H1 (cell line): ENCODE measurements around the gene RIMS3. TPM values are rescaled to one million over a fixed set of nuclear protein-coding genes. Genes with fewer than 3 reads are reported as not detected.

ENCODE experiments used
- CTCF ChIA-PET: fragments of 300-600 bp; sonication (Branson Sonifier 250); formaldehyde crosslinking; loops from one replicate; lab custom pipeline; 2021; ENCODE audit not compliant: partially characterized antibody; lab: Charles Lee
- POLR2A ChIA-PET: fragments of 300-600 bp; sonication (Branson Sonifier 250); formaldehyde crosslinking; loops from one replicate; lab custom pipeline; 2021; ENCODE audit warnings: inconsistent platforms; ENCODE audit not compliant: partially characterized antibody; lab: Charles Lee
- DNase-seq, 2 experiments: peaks; one replicate each; pipeline versions ENCODE4 v3.0.0 to v3.0.0-alpha.2; 2010 to 2022; ENCODE audit warnings: low spot score in 2 of 2, low read depth in 1 of 2, mixed read lengths in 1 of 2
- FAIRE-seq: peaks from 2 replicates; lab custom pipeline; 2011; peaks lifted over from hg19 to GRCh38; lab: Jason Lieb, UNC
- H2AFZ ChIP-seq: 2 replicates; pipeline ENCODE4 v1.8.1; 2012; ENCODE audit warnings: low read length, inconsistent platforms
- H2AK5ac ChIP-seq: 2 replicates; pipeline ENCODE4 v1.6.1; 2013; ENCODE audit warnings: low read depth, low read length
- H2BK120ac ChIP-seq: replicated peaks from 2 replicates; pipeline ENCODE3; 2013; ENCODE audit warnings: low read depth, low read length, inconsistent platforms
- H2BK12ac ChIP-seq: 2 replicates; pipeline ENCODE4 v1.6.1; 2013; ENCODE audit warnings: low read depth, low read length
- H2BK15ac ChIP-seq: 2 replicates; pipeline ENCODE4 v1.6.1; 2013; ENCODE audit warnings: low read length
- H2BK20ac ChIP-seq: 2 replicates; pipeline ENCODE4 v1.6.1; 2013; ENCODE audit warnings: low read length
- H2BK5ac ChIP-seq: 2 replicates; pipeline ENCODE4 v1.6.1; 2013; ENCODE audit warnings: low read depth, low read length
- H3K14ac ChIP-seq: 2 replicates; pipeline ENCODE4 v1.6.1; 2013; ENCODE audit warnings: inconsistent platforms; ENCODE audit not compliant: insufficient read length
- H3K18ac ChIP-seq: 2 replicates; pipeline ENCODE4 v1.6.1; 2013; ENCODE audit warnings: low read length; ENCODE audit errors: extremely low read depth
- H3K23ac ChIP-seq: 2 replicates; pipeline ENCODE4 v1.6.1; 2013; ENCODE audit warnings: inconsistent platforms; ENCODE audit not compliant: insufficient read length
- H3K23me2 ChIP-seq: 2 replicates; pipeline ENCODE4 v1.6.1; 2013; ENCODE audit warnings: low read depth, low read length
- H3K27ac ChIP-seq: 2 replicates; pipeline ENCODE4 v1.6.1; 2011; ENCODE audit warnings: low read depth, low read length, inconsistent platforms
- H3K27me3 ChIP-seq, 4 experiments: replicated peaks in 1 of 4; 1 replicate in 1 of 4; 2 replicates in 3 of 4; pipeline versions ENCODE4 v1.6.1 to v1.8.1; 2011 to 2013; ENCODE audit warnings: low read length in 3 of 4, mild to moderate bottlenecking in 3 of 4, inconsistent platforms in 2 of 4, mixed read lengths in 2 of 4, moderate library complexity in 1 of 4; ENCODE audit not compliant: control insufficient read depth in 3 of 4, insufficient read depth in 3 of 4; ENCODE audit errors: extremely low read depth in 1 of 4
- H3K36me3 ChIP-seq, 4 experiments: 2 replicates each; pipeline versions ENCODE4 v1.6.1 to v1.8.1; 2011 to 2013; ENCODE audit warnings: mild to moderate bottlenecking in 4 of 4, low read length in 3 of 4, moderate library complexity in 2 of 4, control low read depth in 1 of 4, inconsistent platforms in 1 of 4; ENCODE audit not compliant: insufficient read depth in 4 of 4, control insufficient read depth in 2 of 4
- H3K4ac ChIP-seq: replicated peaks from 2 replicates; pipeline ENCODE3; 2013; ENCODE audit warnings: low read length, low read depth, mixed read lengths, inconsistent platforms; ENCODE audit not compliant: insufficient read length
- H3K4me1 ChIP-seq, 4 experiments: replicated peaks in 1 of 4; 1 replicate in 1 of 4; 2 replicates in 3 of 4; pipeline versions ENCODE4 v1.6.1 to v1.8.1; 2011 to 2013; ENCODE audit warnings: low read length in 3 of 4, inconsistent platforms in 2 of 4, mixed read lengths in 1 of 4; ENCODE audit not compliant: insufficient read depth in 4 of 4, control insufficient read depth in 3 of 4
- H3K4me2 ChIP-seq, 2 experiments: 2 replicates each; pipeline versions ENCODE4 v1.6.1 to v1.8.1; 2011 to 2013; ENCODE audit warnings: low read depth in 2 of 2, low read length in 2 of 2, control low read depth in 1 of 2, inconsistent platforms in 1 of 2, mild to moderate bottlenecking in 1 of 2; ENCODE audit not compliant: insufficient read depth in 1 of 2
- H3K4me3 ChIP-seq, 4 experiments: fragments of 200-600, 300-600 bp in 1 of 4; sonication (generic), shearing (Covaris generic), sonication (Bioruptor Twin) in 1 of 4; 2 replicates each; pipeline versions ENCODE4 v1.5.1 to v1.8.1; 2011 to 2016; ENCODE audit warnings: low read length in 4 of 4, low read depth in 3 of 4, control low read depth in 2 of 4, inconsistent platforms in 2 of 4, mild to moderate bottlenecking in 2 of 4, mixed read lengths in 1 of 4, moderate library complexity in 1 of 4; ENCODE audit not compliant: insufficient read depth in 2 of 4; ENCODE audit errors: extremely low read depth in 1 of 4
- H3K56ac ChIP-seq: replicated peaks from 2 replicates; pipeline ENCODE3; 2013; ENCODE audit warnings: low read depth, mild to moderate bottlenecking, mixed read lengths, low read length, inconsistent platforms; ENCODE audit not compliant: insufficient read length
- H3K79me1 ChIP-seq: 2 replicates; pipeline ENCODE4 v1.6.1; 2013; ENCODE audit warnings: low read depth, low read length, control low read depth
- H3K79me2 ChIP-seq, 2 experiments: 2 replicates each; pipeline versions ENCODE4 v1.6.1 to v1.8.1; 2012 to 2013; ENCODE audit warnings: low read length in 2 of 2, mild to moderate bottlenecking in 2 of 2, inconsistent platforms in 1 of 2; ENCODE audit not compliant: insufficient read depth in 2 of 2, control insufficient read depth in 1 of 2
- H3K9ac ChIP-seq, 4 experiments: replicated peaks in 1 of 4; 1 replicate in 1 of 4; 2 replicates in 3 of 4; pipeline versions ENCODE4 v1.6.1 to v1.8.1; 2011 to 2013; ENCODE audit warnings: low read depth in 3 of 4, low read length in 3 of 4, control low read depth in 2 of 4, mild to moderate bottlenecking in 2 of 4, moderate library complexity in 2 of 4, inconsistent platforms in 1 of 4; ENCODE audit errors: extremely low read depth in 1 of 4
- H3K9me3 ChIP-seq, 2 experiments: 2 replicates each; pipeline versions ENCODE4 v1.6.1 to v1.8.1; 2012 to 2013; ENCODE audit warnings: mild to moderate bottlenecking in 2 of 2, moderate library complexity in 2 of 2, control low read depth in 1 of 2, inconsistent platforms in 1 of 2, low read depth in 1 of 2, low read length in 1 of 2, mixed read lengths in 1 of 2; ENCODE audit not compliant: insufficient read depth in 2 of 2
- H4K20me1 ChIP-seq, 2 experiments: replicated peaks in 1 of 2; 2 replicates each; pipeline versions ENCODE3 to v1.8.1; 2011 to 2013; ENCODE audit warnings: inconsistent platforms in 2 of 2, low read length in 2 of 2, mild to moderate bottlenecking in 1 of 2; ENCODE audit not compliant: insufficient read depth in 2 of 2, control insufficient read depth in 1 of 2
- H4K5ac ChIP-seq: 2 replicates; pipeline ENCODE4 v1.6.1; 2013; ENCODE audit warnings: low read length, low read depth, mixed read lengths, inconsistent platforms; ENCODE audit not compliant: insufficient read length
- H4K8ac ChIP-seq: 2 replicates; pipeline ENCODE4 v1.8.0; 2013; ENCODE audit warnings: mild to moderate bottlenecking, moderate library complexity, low read length, inconsistent platforms; ENCODE audit not compliant: insufficient read depth; ENCODE audit errors: extremely low read depth
- H4K91ac ChIP-seq: replicated peaks from 2 replicates; pipeline ENCODE3; 2013; ENCODE audit warnings: low read length, mixed read lengths, inconsistent platforms; ENCODE audit not compliant: insufficient read length
- CBX5 ChIP-seq: fragments of 300-800, 300-1000 bp; sonication (generic); IDR thresholded peaks from 2 replicates; pipeline ENCODE4 v1.7.1; 2016; ENCODE audit warnings: antibody characterized with exemption, low read length, low read depth
- CTBP2 ChIP-seq: IDR thresholded peaks from 2 replicates; pipeline ENCODE4 v1.7.0; 2011; ENCODE audit warnings: borderline replicate concordance, mild to moderate bottlenecking, moderate library complexity, mixed read lengths, low read length; ENCODE audit not compliant: insufficient read depth, insufficient read length
- RAD21 ChIP-seq, 2 experiments: IDR thresholded peaks in 1 of 2; conservative IDR thresholded peaks in 1 of 2; 2 replicates each; pipeline ENCODE4 v1.6.1; 2011; ENCODE audit warnings: low read depth in 2 of 2, low read length in 2 of 2, improper control_type of control experiment in 1 of 2, inconsistent platforms in 1 of 2, mild to moderate bottlenecking in 1 of 2, moderate library complexity in 1 of 2
- SAP30 ChIP-seq: fragments of 300-600 bp; sonication (generic); IDR thresholded peaks from 2 replicates; pipeline ENCODE4 v1.7.1; 2012; ENCODE audit warnings: low read length, moderate library complexity, mild to moderate bottlenecking, inconsistent platforms; ENCODE audit not compliant: insufficient read depth, insufficient replicate concordance
- SP1 ChIP-seq: IDR thresholded peaks from 2 replicates; pipeline ENCODE4 v1.6.1; 2011; ENCODE audit warnings: low read depth, low read length
- TCF12 ChIP-seq: IDR thresholded peaks from 2 replicates; pipeline ENCODE4 v1.6.1; 2011; ENCODE audit warnings: low read depth, mild to moderate bottlenecking, low read length
- WGBS, 2 experiments: shearing (Covaris generic) in 1 of 2; methylation state at CpG; one replicate each; pipeline versions ENCODE4 v1.1.6 to v1.1.7; 2013 to 2015; ENCODE audit warnings: low lambda C conversion rate in 2 of 2, mixed read lengths in 2 of 2, inconsistent platforms in 1 of 2, low coverage in 1 of 2, missing lambda C conversion rate in 1 of 2; ENCODE audit not compliant: insufficient replicate concordance in 2 of 2, insufficient coverage in 1 of 2, insufficient read length in 1 of 2; ENCODE audit errors: extremely low coverage in 1 of 2, missing lambda C conversion rate in 1 of 2; 5-methylcytosine and 5-hydroxymethylcytosine counted together
- polyA plus RNA-seq, 7 experiments: library from polyadenylated mRNA; depleted of rRNA in 3 of 7; stranded (reverse) in 5 of 7; unstranded in 2 of 7; fragments of >200 nt in 5 of 7; fragments of 200-250 nt in 2 of 7; gene quantifications; 1 replicate in 5 of 7; 2 replicates in 1 of 7; 4 replicates in 1 of 7; pipeline versions ENCODE4 v1.2.1 to v1.2.3, GENCODE V29; 2011 to 2013; ENCODE audit warnings: missing spikeins in 2 of 7, mixed read lengths in 2 of 7
- total RNA-seq: library from RNA; stranded (reverse); fragmentation: NEBNext Ultra II Directional; extraction: Animal tissue kit (Norgen Biotek cat#: 25700); gene quantifications from 2 replicates; pipeline ENCODE4 v1.2.1, GENCODE V29; 2021

RIMS3 gene
- total and polyA plus RNA-seq, 2 of the 8 experiments (the other 6 are each of a cell fraction or from before 2014, with no cell fraction given), result 13.3 to 20.6 TPM

- Histone ChIP-seq H2BK12ac (no peak overlapping the region), H3K79me1 (no peaks in the 10 kb centered on the region), H3K4me3 (no peak overlapping the region), H2BK5ac (no peak overlapping the region), H4K20me1 (no peaks in the 10 kb centered on the region), H4K5ac (no peak overlapping the region), H4K91ac (no peak overlapping the region), H3K23ac (no peak overlapping the region), H3K79me2 (no peaks in the 10 kb centered on the region), H3K4me2 (no peak overlapping the region), H2BK120ac (no peak overlapping the region), H3K14ac (no peak overlapping the region), H4K8ac (no peak overlapping the region), H3K27me3 (no peaks in the 10 kb centered on the region), H2BK20ac (no peak overlapping the region), H3K4me1 (no peaks in the 10 kb centered on the region), H2BK15ac (no peak overlapping the region), H2AFZ (no peak overlapping the region; the same call in 1 of the 2 replicates), H3K9ac (no peak overlapping the region), H3K4ac (no peak overlapping the region), H3K18ac (no peak overlapping the region), H3K56ac (no peak overlapping the region), H3K9me3 (peaks cover 8 to 9% of the 10 kb centered on the region in 2 experiments), H3K23me2 (no peaks in the 10 kb centered on the region), H3K27ac (no peak overlapping the region), H2AK5ac (no peak overlapping the region), H3K36me3 (no peaks in the 10 kb centered on the region)
- FAIRE-seq (no peak), DNase-seq (no peak)
- TF ChIP-seq CTBP2, result no peak
- no peak for TF ChIP-seq CBX5
- TF ChIP-seq TCF12, result no peak
- TF ChIP-seq RAD21 (IDR thresholded peaks at IDR 0.05 in 1 of 2, conservative IDR thresholded peaks at IDR 0.05 in 1 of 2; ENCODE audit: low read depth in 2 of 2, low read length in 2 of 2), result peak in 1 of 2 experiments; percentile 33; a peak in 2 of 4 replicates
- TF ChIP-seq SP1, result no peak
- TF ChIP-seq SAP30, result no peak
- WGBS, 2 experiments, result 90% methylated on average over 7 of the region's 7 CpGs; no CpG with 5 or more reads in 1 of the 2 experiments
- ChIA-PET POLR2A (interaction anchor here (1.0 kb wide), 1 partner anchor 9 kb away, joined by 4 read pairs; no protein-coding TSS in a partner anchor), CTCF (interaction anchor here (0.8 to 1.6 kb wide), 3 partner anchors 11 to 822 kb away, joined by 3 to 4 read pairs (median 4); no protein-coding TSS in a partner anchor)
Measured at GRCh38 chr1:40595623-40596022, 69.9 kb downstream of the RIMS3 start.
